ENCODE data around the gene IL1F10.

IL1F10 gene

DNA sequence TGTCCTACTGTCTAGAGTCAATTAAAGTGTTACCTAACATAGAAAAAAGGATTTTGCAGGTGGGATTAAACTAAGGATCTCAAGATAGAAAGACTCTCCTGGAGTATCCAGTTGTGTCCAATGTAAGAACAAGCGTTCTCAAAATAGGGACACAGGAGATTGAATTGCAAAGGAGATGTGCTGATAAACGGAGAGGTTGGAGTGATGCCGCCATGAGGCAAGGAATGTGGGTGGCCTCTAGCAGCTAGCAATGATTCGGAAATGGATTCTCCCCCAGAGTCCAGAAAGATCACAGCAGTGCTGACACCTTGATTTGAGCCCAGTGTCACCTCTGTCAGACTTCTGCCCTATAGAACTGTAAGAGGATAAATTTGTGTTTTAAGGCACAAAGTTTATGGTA, 35.5 kb downstream of the IL1F10 start:
- H3K27ac ChIP-seq, result no peak overlapping the region

DNA sequence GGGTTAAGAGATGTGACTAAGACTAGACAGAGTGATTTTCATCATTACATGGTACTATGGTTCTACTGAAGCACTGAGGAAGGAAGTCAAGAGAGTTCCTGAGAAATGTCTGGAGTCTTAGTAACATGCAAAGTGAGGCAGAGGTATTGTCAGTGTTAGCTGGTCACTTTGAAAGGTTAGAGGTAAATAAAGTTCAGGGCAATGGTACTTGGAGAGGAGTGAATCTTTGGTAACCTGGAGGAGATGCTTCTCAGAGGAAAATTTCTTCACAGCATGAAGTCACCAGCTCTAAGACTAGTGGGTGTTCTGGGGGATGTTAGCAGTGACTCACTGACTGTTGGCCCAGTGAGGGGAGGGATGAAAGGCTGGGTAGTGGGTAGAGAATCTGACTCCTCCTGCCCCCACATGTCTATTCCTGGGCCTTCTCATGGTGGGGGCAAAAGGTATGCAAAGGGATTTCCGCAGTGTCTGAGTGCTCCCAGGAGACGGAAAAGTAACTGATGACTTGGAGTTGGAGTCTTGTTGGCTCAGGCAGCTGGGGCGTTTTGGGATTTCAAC, 36.4 kb downstream of the IL1F10 start:
- Histone ChIP-seq H3K4me3 (no peak overlapping the region), H3K27ac (peak overlapping the region in 1 of 21 experiments; percentile 48)

More for the DNA sequence above, 35.5 kb downstream of the IL1F10 start:
- H3K4me3 ChIP-seq, result no peak overlapping the region

DNA sequence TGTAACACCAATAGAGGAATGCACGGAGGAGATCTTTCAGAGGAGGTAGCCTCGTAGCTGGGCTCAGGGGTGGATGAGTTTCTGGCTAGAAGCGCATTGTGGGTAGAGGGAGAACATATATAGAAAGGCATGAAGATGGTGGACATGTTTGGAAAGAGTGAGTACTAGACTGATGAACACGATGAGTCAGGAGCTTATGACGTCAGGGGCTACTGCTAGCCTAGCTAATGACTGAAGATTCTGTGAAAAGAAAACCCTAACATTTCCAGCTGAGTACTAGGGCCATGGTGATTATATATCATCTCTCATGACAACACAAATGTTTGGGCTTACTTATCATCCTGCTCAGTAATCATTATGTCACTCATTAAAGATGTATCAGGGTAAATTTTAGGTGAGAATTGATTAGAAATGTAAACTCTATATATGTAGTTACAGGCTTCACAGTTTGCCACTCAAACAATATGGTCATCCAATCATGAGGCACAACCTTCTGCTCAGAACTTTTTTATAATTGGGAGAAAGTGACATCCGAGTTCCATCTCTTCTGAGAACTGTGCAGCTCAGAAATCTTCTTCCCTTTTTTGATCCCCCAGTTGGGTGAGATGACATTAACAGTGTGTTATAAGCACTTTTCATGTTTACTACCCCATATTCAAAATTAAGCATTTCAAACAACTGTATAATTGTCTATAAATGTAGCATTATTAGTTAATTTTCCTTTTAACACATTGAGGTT, 37.4 kb downstream of the IL1F10 start:
- Histone ChIP-seq H3K27ac (peak overlapping the region in 1 of 21 experiments; percentile 48), H3K4me3 (no peak overlapping the region)

DNA sequence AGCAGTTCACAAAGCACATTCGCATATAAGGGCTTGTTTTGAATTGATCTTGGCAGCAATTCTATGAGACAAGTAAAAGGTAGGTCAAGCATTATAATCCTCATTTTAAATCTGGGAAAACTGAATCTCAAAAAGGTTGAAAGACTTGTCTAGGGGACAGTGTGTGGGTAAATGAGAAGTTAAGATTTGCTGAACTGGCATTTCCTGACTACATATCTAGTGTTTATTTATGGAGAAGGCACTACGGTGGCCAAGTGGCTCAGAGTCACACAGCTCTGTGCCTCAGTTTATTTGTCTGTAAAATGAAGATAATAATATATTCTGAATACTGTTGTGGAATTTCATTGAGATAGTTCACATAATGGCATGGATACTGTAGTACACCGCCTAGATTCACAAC, 43.4 kb downstream of the IL1F10 start:
- peak overlapping the region in 6 of 21 experiments; percentile 11 to 57 (median 30) for H3K27ac ChIP-seq
- no peak overlapping the region for H3K4me3 ChIP-seq

DNA sequence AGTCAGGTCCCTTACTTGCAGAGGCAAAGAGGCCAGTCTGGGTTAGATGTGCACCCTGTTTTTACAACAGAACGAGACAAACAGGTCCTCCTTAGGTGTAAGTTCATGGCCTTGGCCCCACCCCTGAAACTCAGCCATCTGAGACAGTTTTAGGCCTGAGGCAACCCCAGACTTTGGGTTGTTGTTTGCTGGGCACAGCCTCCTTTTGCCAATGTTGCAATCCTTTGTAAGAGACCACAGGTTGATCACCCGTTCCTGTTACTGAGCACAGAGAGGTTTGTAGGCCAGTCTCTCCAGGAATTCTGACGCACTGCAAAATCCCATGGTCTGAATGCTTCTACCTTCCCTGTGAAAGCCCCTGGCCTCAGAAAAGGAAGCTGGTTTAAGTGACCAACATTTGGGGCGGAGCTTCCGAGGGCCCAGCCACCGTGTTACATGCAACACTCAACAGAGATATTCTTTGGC, 44.1 kb downstream of the IL1F10 start:
- peak overlapping the region in 7 of 21 experiments; percentile 11 to 69 (median 55) for H3K27ac ChIP-seq
- no peak overlapping the region for H3K4me3 ChIP-seq

DNA sequence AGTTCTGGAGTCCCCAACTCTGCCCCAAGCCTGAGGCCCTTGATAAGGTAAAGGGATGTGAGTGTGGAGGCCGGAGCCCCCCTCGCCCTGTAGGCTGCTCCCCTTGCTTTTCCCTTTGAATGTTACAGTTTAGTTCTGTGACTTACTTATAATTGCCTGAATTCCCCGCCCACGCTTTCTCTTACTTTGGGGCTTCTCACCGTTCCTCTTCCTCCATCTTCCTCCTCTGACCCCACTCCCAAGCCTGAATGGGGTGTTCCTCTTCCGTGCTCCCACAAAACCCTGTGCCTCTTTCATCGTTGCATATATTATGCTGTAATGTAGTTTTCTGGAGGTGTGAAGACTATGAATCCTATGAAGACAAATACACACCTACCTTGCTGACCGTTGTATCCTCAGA, 44.7 kb downstream of the IL1F10 start:
- peak overlapping the region in 7 of 21 experiments; percentile 3 to 69 (median 54) for H3K27ac ChIP-seq
- H3K4me3 ChIP-seq, result no peak overlapping the region

DNA sequence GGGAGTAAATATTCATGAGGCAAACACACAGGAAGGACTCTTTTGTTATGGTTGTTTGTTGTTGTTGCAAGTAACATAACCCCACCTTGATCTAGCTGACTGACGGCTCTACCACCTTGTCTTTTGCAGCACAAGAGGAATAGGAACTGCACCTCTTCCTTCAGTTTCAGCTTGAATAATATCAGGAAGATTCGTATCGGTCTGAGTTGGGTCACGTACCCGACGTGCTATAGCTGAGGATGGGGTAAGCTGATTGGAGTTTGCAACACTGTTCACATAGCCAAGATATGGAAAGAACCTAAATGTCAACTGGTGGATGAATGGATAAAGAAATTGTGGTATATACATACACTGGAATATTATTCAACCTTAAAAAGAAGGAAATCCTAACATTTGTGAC, 45.1 kb downstream of the IL1F10 start:
- Histone ChIP-seq H3K27ac (peak overlapping the region in 5 of 21 experiments; percentile 3 to 59 (median 39)), H3K4me3 (no peak overlapping the region)

DNA sequence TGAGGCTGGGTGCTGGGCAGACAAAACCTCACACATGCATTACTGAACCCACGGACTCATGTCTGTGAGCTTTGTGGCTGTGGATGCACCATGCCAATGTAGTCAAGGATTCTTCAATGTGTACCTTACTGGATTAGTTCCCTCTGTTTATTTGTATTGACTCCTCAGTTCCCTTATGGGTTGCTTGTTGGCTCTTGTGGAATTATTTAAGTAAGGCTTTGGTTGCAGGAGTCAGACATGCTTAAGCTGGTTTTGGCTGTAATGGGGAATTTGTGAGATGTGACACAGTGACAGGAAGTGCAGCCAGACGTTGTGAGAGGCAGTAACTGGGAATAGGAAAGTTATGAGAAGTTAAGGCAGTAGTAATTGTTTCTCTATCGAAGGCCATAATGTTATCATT, 46.0 kb downstream of the IL1F10 start:
- Histone ChIP-seq H3K27ac (peak overlapping the region in 9 of 21 experiments; percentile 20 to 85 (median 76)), H3K4me3 (no peak overlapping the region)

DNA sequence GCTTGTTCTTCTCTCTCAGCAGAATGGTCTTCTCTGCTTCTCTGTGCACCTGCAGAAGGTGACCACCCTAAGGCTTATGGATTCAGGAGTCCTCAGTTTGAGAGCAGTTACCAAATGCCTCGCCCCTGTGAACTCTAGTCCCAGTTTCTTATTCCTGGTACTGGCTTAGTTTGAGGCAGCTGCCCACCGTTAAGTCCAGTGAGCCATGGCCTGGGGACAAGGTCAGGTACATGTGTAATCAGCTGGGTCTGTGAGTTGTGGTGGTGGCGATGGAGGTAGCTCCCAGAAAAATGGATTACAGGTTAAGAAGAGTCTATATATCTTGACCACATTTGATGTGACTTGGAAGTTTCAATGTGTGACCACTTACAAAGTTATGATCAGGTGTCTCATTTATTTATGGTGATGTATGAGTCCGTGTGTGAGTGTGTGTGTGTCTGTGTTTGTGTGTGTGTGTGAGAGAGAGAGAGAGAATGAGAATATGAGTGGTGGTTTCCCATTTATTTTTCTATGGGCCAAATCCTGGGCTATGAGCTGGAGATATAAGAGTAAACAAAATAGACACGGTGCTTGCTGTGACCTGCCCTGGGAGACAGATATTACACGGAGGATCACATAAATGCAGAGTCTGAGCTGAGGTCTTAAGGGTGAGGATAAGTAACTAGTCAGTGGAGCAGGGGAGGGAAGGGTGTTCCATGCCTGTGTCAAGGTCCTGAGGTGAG, 46.6 kb downstream of the IL1F10 start:
- peak overlapping the region in 15 of 21 experiments; percentile 1 to 85 (median 70) for H3K27ac ChIP-seq
- H3K4me3 ChIP-seq, result no peak overlapping the region

DNA sequence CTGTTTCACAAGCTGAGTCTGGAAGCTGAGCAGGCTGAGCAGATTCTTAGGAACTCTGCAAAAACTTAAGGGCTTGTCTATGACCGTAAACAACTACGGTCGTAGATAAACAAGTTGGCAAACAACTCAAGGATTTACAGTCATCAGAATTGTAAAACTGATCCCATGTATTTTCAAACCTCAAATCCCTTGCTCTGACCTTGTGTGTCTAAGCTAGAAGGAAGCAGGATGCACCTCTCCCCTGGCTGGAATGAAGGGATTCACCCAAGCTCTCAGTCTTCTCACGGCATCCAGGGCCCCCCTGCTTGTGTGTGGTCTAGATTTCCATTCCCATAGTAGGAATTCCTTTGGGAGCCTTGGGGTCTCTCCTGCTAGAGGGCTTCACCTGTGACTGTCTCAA, 47.2 kb downstream of the IL1F10 start:
- Histone ChIP-seq H3K4me3 (no peak overlapping the region), H3K27ac (peak overlapping the region in 15 of 21 experiments; percentile 1 to 85 (median 70))

DNA sequence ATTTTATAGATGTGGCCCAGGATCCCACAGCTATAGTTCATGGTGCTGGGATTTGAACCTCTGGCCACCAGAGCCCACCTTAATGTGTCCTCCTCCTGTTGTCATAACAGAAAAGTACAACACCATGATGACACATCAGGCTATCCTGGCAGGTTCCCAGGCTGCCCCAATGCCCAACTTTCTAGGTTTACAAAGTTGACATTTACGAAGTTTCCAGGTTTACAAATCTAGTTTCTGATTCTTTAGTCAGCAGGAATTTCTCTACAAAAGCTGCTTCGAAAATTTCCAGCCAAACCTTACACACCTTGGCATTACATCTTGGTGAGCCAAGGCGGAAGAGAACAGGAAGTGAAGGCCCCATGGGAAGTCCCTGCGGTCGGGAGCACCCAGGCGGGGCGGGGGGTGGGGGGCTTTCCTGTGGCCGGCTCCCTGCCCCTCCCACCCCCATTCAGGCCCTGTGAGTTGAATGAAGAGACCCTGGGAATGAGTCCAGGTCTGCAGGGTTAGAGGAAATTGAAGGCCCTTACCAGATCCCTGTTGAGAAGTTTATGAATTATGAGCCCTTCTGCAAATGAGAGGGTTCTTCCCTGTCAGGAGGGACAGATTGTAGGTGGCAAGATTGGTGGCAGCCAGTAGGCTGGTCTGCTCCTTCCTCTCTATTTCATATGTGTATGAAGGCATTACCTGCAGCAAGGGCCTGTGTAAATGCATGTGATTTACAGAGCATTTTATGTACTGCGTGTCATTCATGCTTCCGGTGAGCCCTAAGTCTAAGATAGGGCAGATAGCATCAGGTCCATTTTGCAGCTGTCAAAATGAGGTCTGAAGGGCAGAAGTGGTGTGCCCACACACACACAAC, 48.6 kb downstream of the IL1F10 start:
- H3K27ac ChIP-seq, result peak overlapping the region in 20 of 21 experiments; percentile 1 to 85 (median 70)

DNA sequence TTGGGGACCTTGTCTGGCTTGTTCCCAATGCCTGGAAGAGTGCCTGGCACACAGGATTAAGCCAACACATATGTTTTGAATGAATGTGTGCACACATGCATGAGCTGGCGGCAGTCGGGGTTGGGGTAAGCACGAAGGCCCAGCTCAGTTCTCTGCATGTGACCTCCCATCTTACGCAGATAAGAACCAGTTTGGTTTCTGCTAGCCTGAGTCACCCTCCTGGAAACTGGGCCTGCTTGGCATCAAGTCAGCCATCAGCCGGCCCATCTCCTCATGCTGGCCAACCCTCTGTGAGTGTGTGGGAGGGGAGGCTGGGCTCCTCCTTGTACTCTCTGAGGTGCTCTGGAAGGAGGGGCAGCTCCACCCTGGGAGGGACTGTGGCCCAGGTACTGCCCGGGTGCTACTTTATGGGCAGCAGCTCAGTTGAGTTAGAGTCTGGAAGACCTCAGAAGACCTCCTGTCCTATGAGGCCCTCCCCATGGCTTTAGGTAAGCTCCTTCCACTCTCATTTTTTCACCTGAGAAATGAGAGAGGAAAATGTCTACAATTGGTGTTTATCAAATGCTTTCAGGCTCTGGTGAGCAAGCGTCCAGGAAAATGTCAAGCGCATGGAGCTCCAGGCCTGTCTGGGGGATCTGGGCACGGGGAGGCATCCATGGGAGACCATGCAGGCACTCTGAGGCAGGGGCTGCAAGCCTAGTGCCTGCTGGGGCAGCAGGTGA, 49.9 kb downstream of the IL1F10 start:
- H3K4me3 ChIP-seq, result peak overlapping the region in 5 of 7 experiments; percentile 25 to 44 (median 34)
- H3K27ac ChIP-seq, result peak overlapping the region in 19 of 21 experiments; percentile 62 to 87 (median 77)

More for the DNA sequence above, 48.6 kb downstream of the IL1F10 start:
- no peak overlapping the region for H3K4me3 ChIP-seq

DNA sequence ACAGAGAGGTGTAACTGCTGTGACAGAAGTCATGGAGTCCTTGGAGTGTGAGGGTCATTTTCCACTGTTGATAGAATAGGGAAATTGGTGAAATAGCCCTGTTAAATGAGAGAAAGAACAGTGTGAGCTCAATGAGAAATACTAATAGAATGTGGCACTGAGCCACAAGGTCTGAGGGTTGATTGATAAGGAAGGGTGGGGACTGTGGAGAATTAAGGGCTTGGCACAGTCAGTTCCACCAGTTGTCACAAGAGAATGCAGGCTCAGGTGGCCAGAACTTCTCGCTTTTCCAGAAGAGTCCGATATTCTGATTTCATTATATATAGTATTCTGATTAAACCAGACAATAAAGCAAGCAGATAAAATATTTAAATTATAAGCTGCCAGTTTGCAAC, 50.5 kb downstream of the IL1F10 start:
- peak overlapping the region in 19 of 21 experiments; percentile 44 to 87 (median 76) for H3K27ac ChIP-seq
- peak overlapping the region in 5 of 7 experiments; percentile 25 to 44 (median 34) for H3K4me3 ChIP-seq

DNA sequence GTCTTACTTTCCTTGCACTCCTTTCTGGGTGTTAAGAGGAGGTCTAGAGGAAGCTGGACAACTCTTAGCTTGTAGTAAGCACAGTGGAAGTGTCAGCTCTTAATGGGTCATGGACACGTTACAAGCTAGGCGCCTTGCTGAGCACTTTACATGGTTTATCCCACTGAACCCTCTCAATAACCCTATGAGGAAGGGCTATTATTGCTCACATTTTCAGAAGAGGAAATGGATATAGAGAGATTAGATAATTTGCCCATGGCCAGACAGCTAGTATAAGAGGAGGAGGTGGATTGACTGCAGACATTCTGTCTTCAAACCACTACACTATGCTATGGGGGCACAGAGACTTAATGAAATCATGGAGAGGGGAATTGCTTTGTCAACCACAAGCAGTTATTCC, 51.3 kb downstream of the IL1F10 start:
- peak overlapping the region in 4 of 7 experiments; percentile 33 to 44 (median 34) for H3K4me3 ChIP-seq

DNA sequence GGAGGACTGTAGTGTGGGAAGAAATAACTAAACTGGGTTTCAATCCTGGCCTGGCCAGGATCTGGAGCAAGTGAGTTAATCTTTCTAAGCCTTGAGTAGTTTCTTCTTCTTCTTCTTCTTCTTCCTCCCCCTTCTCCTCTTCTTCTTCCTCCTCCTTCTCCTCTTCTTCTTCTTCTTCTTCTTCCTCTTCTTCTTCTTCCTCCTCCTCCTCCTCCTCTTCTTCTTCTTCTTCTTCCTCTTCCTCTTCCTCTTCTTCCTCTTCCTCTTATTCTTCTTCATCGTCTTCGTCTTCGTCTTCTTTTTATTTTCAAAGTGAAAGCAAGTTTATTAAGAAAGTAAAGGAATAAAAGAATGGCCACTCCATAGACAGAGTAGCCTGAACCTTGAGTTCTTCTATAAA, 53.1 kb downstream of the IL1F10 start:
- H3K27ac ChIP-seq, result no peak overlapping the region
- peak overlapping the region in 1 of 7 experiments; percentile 44 for H3K4me3 ChIP-seq

More for the DNA sequence above, 51.3 kb downstream of the IL1F10 start:
- H3K27ac ChIP-seq, result peak overlapping the region in 6 of 21 experiments; percentile 5 to 83 (median 59)

DNA sequence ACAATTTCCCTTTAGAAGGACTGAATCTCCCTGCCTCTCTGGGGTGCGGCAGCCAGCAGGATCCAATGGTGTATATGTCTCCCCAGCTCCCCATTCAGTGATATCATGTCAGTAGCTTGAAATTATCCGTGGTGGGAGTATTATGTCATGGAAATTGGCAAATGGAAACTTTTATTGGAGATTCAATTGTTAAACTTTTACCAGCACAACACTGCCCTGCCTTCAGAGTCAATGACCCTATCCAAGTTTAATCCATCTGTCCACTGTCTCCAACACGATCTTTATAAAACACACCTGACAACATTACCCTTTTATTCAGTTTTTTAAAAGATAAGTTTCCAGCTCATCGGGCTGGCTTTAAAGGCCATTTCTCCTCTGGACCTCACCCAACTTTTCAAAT, 54.6 kb downstream of the IL1F10 start:
- Histone ChIP-seq H3K4me3 (no peak overlapping the region), H3K27ac (no peak overlapping the region)

DNA sequence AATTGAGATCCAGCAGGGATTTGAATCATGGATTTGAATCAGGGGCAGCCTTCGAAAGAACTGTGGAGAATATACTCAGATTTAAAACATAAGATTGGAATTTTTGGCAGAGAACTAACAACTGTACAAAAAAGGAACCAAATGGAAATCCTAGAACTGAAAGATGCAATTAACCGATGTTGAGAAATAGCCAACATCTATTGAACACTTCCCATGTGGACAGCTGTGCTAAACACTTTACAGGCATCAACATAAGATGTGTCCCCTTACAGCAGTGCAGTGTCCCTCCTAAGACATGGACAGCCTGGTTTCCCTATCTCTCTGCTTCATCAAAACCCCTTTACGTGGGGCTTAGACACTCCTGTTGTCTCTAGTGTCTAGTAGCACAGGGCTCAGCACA, 56.0 kb downstream of the IL1F10 start:
- H3K27ac ChIP-seq, result peak overlapping the region in 6 of 21 experiments; percentile 0 to 37 (median 14)
- H3K4me3 ChIP-seq, result no peak overlapping the region

DNA sequence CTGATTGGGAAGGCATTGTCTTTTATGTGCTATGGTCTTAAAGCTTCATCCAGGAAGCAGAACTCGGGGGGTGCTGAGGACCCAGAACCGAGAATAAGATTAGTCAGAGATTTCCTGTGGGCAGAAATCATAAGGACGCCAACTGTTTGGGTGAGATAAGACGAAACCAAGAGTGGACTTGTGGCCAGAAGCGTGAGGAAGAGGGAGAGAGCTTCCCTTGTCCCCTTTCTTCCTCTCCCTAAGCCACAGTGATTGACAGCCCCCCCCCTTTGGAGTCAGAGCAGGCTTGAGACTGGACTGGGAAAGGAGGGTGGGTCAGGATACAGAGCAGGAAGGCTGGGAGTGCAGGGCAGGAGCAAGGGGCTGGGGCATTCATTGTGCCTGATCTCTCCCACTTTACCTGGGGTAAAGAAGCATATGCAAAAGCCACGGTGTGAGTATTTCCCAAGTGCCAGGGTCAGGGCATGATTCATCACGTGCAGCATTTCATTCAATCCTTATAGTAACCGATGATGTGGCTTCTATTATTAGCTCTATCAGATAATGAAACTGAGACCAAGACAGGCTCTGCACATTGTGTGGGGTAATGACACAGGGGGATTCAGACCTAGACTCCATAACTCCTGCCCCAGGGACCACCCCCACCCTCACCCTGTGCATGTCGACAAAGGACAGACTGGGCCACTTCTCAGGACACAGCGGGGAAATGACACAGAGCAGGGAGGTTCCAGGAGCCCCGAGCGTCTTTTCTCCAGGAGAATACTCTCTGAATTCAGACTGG, 56.6 kb downstream of the IL1F10 start:
- no peak overlapping the region for H3K4me3 ChIP-seq
- H3K27ac ChIP-seq, result peak overlapping the region in 9 of 21 experiments; percentile 11 to 54 (median 20)

All from skin epidermis (tissue), 12 donors.